ENCODE measurements around the gene EYA4.

DNA sequence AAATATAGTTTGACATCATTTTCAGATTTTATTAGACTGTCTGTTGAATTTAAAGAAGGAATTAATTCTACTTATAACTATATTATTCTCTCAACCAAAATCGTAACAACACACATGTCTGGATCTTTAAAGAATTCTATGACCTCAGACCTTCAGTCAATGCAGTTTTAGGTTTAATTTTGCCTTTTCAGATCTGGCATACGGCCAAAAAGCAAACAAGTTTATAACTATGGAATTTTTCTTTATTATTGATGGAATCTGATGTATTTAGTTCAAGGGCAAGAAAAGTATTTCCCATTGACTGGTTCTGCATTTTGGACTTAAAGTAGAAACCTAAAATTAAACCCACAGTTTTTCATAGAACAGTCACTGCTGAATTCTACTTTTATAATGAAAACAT is 233.4 kb downstream of the EYA4 start:
- TF ChIP-seq POLR2A (IDR thresholded peaks at IDR 0.05; ENCODE audit: low read depth, low read length) = no peak
- TF ChIP-seq, protein P1, sequence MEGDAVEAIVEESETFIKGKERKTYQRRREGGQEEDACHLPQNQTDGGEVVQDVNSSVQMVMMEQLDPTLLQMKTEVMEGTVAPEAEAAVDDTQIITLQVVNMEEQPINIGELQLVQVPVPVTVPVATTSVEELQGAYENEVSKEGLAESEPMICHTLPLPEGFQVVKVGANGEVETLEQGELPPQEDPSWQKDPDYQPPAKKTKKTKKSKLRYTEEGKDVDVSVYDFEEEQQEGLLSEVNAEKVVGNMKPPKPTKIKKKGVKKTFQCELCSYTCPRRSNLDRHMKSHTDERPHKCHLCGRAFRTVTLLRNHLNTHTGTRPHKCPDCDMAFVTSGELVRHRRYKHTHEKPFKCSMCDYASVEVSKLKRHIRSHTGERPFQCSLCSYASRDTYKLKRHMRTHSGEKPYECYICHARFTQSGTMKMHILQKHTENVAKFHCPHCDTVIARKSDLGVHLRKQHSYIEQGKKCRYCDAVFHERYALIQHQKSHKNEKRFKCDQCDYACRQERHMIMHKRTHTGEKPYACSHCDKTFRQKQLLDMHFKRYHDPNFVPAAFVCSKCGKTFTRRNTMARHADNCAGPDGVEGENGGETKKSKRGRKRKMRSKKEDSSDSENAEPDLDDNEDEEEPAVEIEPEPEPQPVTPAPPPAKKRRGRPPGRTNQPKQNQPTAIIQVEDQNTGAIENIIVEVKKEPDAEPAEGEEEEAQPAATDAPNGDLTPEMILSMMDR (IDR thresholded peaks at IDR 0.05; ENCODE audit: extremely low read depth in 1 of 2, insufficient read depth in 1 of 2, low read depth in 1 of 2, low read length in 2 of 2) = no peak
